ENCODE data around the gene DDB1. TPM values are rescaled to one million over a fixed set of nuclear protein-coding genes. Genes with fewer than 3 reads are reported as not detected.

Gene DDB1
- total and polyA plus RNA-seq, 2 of the 4 experiments (the other 2 are of a cell fraction), result 221 to 412 TPM

DNA sequence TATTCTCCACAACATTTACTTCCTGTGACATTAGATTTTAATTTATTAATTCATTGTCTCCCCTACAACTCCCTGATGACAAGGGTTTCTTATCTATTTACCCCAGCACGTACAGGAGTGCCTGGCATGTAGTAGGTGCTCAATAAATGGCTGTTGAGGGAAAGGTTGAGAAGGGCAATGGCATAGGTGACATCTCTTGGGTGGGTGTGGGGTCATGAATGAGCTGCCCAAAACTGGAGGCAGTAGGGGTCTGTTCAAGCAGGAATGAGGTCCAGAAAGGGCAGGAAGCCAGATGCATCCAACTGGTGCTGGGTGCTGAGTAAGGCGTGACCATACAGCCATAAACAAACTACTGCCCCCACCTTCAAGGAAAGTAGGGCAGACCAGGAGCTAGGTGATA is 40.5 kb downstream of the DDB1 start:
- H3K36me3 ChIP-seq (ENCODE audit: control insufficient read depth, insufficient read depth, low read length), result peaks cover 2% of the 10 kb centered on the region; the same call in 1 of the 2 replicates
- ChIA-PET CTCF (no interaction called here), POLR2A (ENCODE audit: unreplicated experiment) (no interaction called here)
- H3K18ac ChIP-seq (ENCODE audit: low read depth, low read length), result no peak overlapping the region
- no peak overlapping the region for H3K14ac ChIP-seq (replicated peaks; ENCODE audit: low read depth, low read length)
- no peak for DNase-seq
- H4K8ac ChIP-seq (ENCODE audit: low read depth in 2 of 2, low read length in 2 of 2), result no peak overlapping the region
- no peak overlapping the region for H2BK20ac ChIP-seq (ENCODE audit: low read depth, low read length)
- no peak overlapping the region for H2AFZ ChIP-seq (replicated peaks; ENCODE audit: low read length, poor library complexity)
- in situ Hi-C loops (cut with MboI; ENCODE audit: low sequenced_read_pairs), result no loop called here
- H4K20me1 ChIP-seq (ENCODE audit: insufficient read depth, low read length), result peaks cover 4% of the 10 kb centered on the region; the same call in 1 of the 2 replicates
- no peak overlapping the region for H3K56ac ChIP-seq (ENCODE audit: extremely low read depth, insufficient read depth, low read length)
- peaks cover 2% of the 10 kb centered on the region; the same call in 1 of the 2 replicates for H3K27me3 ChIP-seq (ENCODE audit: control insufficient read depth, insufficient read depth, low read length)
- H3K23ac ChIP-seq (ENCODE audit: low read depth, low read length), result no peak overlapping the region
- no peak overlapping the region for H4K5ac ChIP-seq (ENCODE audit: low read depth, low read length)
- H3K4ac ChIP-seq (ENCODE audit: low read depth, low read length), result no peak overlapping the region
- dilution Hi-C loops (cut with HindIII; ENCODE audit: low sequenced_read_pairs, unreplicated experiment), result no loop called here
- H3K9ac ChIP-seq (ENCODE audit: low read depth, low read length), result no peak overlapping the region
- no CpG with 5 or more reads among the region's 2 CpGs for WGBS, 2 experiments (ENCODE audit: extremely low coverage in 2 of 2, insufficient read length in 1 of 2)
- H3K4me2 ChIP-seq (ENCODE audit: low read depth, low read length), result no peak overlapping the region
- no peaks in the 10 kb centered on the region for H3K9me3 ChIP-seq (ENCODE audit: control insufficient read depth, insufficient read depth, low read length)
- H4K91ac ChIP-seq (ENCODE audit: insufficient read depth, low read depth, low read length), result no peak overlapping the region
- H3K4me1 ChIP-seq (ENCODE audit: control insufficient read depth, insufficient read depth, low read length), result peaks cover 10% of the 10 kb centered on the region
- intact Hi-C loops (cut with micrococcal nuclease), result no loop called here
- no peak overlapping the region for H3K27ac ChIP-seq (ENCODE audit: insufficient read depth, low read length)
- ATAC-seq (ENCODE audit: low read depth), result no peak
- no peak overlapping the region for H3K4me3 ChIP-seq (ENCODE audit: insufficient read depth, low read depth, low read length)
- TF ChIP-seq, protein P1, sequence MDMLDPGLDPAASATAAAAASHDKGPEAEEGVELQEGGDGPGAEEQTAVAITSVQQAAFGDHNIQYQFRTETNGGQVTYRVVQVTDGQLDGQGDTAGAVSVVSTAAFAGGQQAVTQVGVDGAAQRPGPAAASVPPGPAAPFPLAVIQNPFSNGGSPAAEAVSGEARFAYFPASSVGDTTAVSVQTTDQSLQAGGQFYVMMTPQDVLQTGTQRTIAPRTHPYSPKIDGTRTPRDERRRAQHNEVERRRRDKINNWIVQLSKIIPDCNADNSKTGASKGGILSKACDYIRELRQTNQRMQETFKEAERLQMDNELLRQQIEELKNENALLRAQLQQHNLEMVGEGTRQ (IDR thresholded peaks at IDR 0.05; ENCODE audit: low read depth, low read length), result no peak
- TF ChIP-seq, protein P2, sequence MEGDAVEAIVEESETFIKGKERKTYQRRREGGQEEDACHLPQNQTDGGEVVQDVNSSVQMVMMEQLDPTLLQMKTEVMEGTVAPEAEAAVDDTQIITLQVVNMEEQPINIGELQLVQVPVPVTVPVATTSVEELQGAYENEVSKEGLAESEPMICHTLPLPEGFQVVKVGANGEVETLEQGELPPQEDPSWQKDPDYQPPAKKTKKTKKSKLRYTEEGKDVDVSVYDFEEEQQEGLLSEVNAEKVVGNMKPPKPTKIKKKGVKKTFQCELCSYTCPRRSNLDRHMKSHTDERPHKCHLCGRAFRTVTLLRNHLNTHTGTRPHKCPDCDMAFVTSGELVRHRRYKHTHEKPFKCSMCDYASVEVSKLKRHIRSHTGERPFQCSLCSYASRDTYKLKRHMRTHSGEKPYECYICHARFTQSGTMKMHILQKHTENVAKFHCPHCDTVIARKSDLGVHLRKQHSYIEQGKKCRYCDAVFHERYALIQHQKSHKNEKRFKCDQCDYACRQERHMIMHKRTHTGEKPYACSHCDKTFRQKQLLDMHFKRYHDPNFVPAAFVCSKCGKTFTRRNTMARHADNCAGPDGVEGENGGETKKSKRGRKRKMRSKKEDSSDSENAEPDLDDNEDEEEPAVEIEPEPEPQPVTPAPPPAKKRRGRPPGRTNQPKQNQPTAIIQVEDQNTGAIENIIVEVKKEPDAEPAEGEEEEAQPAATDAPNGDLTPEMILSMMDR (conservative IDR thresholded peaks at IDR 0.05; ENCODE audit: low read depth, low read length), result no peak
- no peak for TF ChIP-seq RFX5 (IDR thresholded peaks at IDR 0.05; ENCODE audit: low read depth, low read length)
- TF ChIP-seq MAZ (IDR thresholded peaks at IDR 0.05; ENCODE audit: borderline replicate concordance, low read depth, low read length), result no peak
- TF ChIP-seq RAD21 (IDR thresholded peaks at IDR 0.05; ENCODE audit: low read length), result no peak
- no peak for TF ChIP-seq FOS (IDR thresholded peaks at IDR 0.05; ENCODE audit: low read depth, low read length)
- TF ChIP-seq NFE2L2 (IDR thresholded peaks at IDR 0.05; ENCODE audit: low read depth, low read length), result no peak
- no peak for TF ChIP-seq RCOR1 (IDR thresholded peaks at IDR 0.05; ENCODE audit: insufficient replicate concordance, low read length)
- no peak for TF ChIP-seq BHLHE40 (IDR thresholded peaks at IDR 0.05; ENCODE audit: low read depth, low read length)
- TF ChIP-seq, protein P3, sequence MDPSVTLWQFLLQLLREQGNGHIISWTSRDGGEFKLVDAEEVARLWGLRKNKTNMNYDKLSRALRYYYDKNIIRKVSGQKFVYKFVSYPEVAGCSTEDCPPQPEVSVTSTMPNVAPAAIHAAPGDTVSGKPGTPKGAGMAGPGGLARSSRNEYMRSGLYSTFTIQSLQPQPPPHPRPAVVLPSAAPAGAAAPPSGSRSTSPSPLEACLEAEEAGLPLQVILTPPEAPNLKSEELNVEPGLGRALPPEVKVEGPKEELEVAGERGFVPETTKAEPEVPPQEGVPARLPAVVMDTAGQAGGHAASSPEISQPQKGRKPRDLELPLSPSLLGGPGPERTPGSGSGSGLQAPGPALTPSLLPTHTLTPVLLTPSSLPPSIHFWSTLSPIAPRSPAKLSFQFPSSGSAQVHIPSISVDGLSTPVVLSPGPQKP (IDR thresholded peaks at IDR 0.05; ENCODE audit: borderline replicate concordance, low read depth, low read length), result no peak
- TF ChIP-seq CHD1 (IDR thresholded peaks at IDR 0.05; ENCODE audit: low read depth, low read length), result no peak
- TF ChIP-seq CEBPB (IDR thresholded peaks at IDR 0.05; ENCODE audit: low read depth, low read length), result no peak
- TF ChIP-seq POLR2A (IDR thresholded peaks at IDR 0.05; ENCODE audit: low read depth, low read length), result no peak
- TF ChIP-seq MAFK (IDR thresholded peaks at IDR 0.05; ENCODE audit: low read depth, low read length), result no peak
- no peak for TF ChIP-seq SMC3 (IDR thresholded peaks at IDR 0.05; ENCODE audit: low read depth, low read length)
- no peak for TF ChIP-seq MXI1 (IDR thresholded peaks at IDR 0.05; ENCODE audit: borderline replicate concordance, low read depth, low read length)
- BruUV-seq (replicated peaks), result no TSS peak
- no peak overlapping the region for H2BK120ac ChIP-seq (ENCODE audit: low read depth, low read length)
- H2AK9ac ChIP-seq (replicated peaks; ENCODE audit: low read depth, low read length, poor library complexity), result no peak overlapping the region
- no peak overlapping the region for H2BK5ac ChIP-seq (ENCODE audit: low read depth, low read length, poor library complexity, severe bottlenecking)
- H3K9me1 ChIP-seq (ENCODE audit: insufficient read depth, low read length), result no peaks in the 10 kb centered on the region; the same call in 1 of the 2 replicates
- no peak overlapping the region for H2BK15ac ChIP-seq (ENCODE audit: low read depth, low read length)
- H3K79me1 ChIP-seq (ENCODE audit: low read depth in 1 of 2, low read length in 2 of 2), result no peaks in the 10 kb centered on the region
- no peak overlapping the region; the same call in 1 of the 2 replicates for H2AK5ac ChIP-seq (ENCODE audit: low read depth, low read length)
